Adrenal gland (tissue), 5 donors: Measurements from ENCODE around the gene SOX4.

Source experiments
- CTCF ChIP-seq, 6 experiments: fragments of 450-650 bp in 4 of 6; fragments of 200-600 bp in 2 of 6; sonication (generic) in 1 of 6; IDR thresholded peaks; 1 replicate in 5 of 6; 2 replicates in 1 of 6; pipeline versions ENCODE4 v1.5.1 to v1.8.0; 2016 to 2021; ENCODE audit warnings: antibody characterized with exemption in 6 of 6, mild to moderate bottlenecking in 2 of 6, moderate library complexity in 1 of 6
- POLR2A ChIP-seq, 2 donors: fragments of 450-650 bp; IDR thresholded peaks; one replicate each; pipeline ENCODE4 v1.6.1; 2017; ENCODE audit warnings: antibody characterized with exemption in 2 of 2, mild to moderate bottlenecking in 2 of 2, moderate library complexity in 1 of 2
- donor health status: DM: no; HTN: no; CAD: no.

GRCh38 chr6:21598674-21599023 lies 5.1 kb downstream of the SOX4 start:
- TF ChIP-seq POLR2A (IDR thresholded peaks at IDR 0.05) (no peak), CTCF (IDR thresholded peaks at IDR 0.05) (no peak)
